Dendritic cell treated with granulocyte-macrophage colony-stimulating factor and Interleukin-4, amounts not matched to agents 40 ng/mL and 50 ng/mL, for 4 days (primary cell): Measurements from ENCODE around the gene RIF1.

Experiments
- H3K27ac Mint-ChIP-seq: one replicate; pipeline ENCODE4 v1.8.0; 2022; ENCODE audit warnings: mild to moderate bottlenecking, mixed read lengths
- H3K27me3 Mint-ChIP-seq: one replicate; pipeline ENCODE4 v1.8.0; 2022; ENCODE audit warnings: mild to moderate bottlenecking, mixed read lengths
- H3K36me3 Mint-ChIP-seq: one replicate; pipeline ENCODE4 v1.8.0; 2022; ENCODE audit warnings: low read depth, mixed read lengths
- H3K4me1 Mint-ChIP-seq: one replicate; pipeline ENCODE4 v1.8.0; 2022; ENCODE audit warnings: low read depth, mixed read lengths
- H3K4me3 Mint-ChIP-seq: one replicate; pipeline ENCODE4 v1.8.0; 2022; ENCODE audit warnings: mild to moderate bottlenecking, moderate library complexity, mixed read lengths
- H3K9me3 Mint-ChIP-seq: one replicate; pipeline ENCODE4 v1.8.0; 2022; ENCODE audit warnings: mixed read lengths
- intact Hi-C: fragments of 100-400 bp; cut with micrococcal nuclease; formaldehyde crosslinking; loops from one replicate; pipeline ENCODE4 v1.15.0; 2022

Gene RIF1, protein sequence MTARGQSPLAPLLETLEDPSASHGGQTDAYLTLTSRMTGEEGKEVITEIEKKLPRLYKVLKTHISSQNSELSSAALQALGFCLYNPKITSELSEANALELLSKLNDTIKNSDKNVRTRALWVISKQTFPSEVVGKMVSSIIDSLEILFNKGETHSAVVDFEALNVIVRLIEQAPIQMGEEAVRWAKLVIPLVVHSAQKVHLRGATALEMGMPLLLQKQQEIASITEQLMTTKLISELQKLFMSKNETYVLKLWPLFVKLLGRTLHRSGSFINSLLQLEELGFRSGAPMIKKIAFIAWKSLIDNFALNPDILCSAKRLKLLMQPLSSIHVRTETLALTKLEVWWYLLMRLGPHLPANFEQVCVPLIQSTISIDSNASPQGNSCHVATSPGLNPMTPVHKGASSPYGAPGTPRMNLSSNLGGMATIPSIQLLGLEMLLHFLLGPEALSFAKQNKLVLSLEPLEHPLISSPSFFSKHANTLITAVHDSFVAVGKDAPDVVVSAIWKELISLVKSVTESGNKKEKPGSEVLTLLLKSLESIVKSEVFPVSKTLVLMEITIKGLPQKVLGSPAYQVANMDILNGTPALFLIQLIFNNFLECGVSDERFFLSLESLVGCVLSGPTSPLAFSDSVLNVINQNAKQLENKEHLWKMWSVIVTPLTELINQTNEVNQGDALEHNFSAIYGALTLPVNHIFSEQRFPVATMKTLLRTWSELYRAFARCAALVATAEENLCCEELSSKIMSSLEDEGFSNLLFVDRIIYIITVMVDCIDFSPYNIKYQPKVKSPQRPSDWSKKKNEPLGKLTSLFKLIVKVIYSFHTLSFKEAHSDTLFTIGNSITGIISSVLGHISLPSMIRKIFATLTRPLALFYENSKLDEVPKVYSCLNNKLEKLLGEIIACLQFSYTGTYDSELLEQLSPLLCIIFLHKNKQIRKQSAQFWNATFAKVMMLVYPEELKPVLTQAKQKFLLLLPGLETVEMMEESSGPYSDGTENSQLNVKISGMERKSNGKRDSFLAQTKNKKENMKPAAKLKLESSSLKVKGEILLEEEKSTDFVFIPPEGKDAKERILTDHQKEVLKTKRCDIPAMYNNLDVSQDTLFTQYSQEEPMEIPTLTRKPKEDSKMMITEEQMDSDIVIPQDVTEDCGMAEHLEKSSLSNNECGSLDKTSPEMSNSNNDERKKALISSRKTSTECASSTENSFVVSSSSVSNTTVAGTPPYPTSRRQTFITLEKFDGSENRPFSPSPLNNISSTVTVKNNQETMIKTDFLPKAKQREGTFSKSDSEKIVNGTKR (N-terminal part only)

GRCh38 chr2:151409601-151410484 is at the start of gene RIF1:
TSS of gene RIF1 (plus strand) at chr2:151409902. CDS start at chr2:151410424, 522 bp downstream.
- Mint-ChIP-seq H3K36me3 (peaks cover 41% of the 10 kb centered on the region), H3K4me3 (peak within 1 kb of the TSS; percentile 99), H3K9me3 (no peaks in the 10 kb centered on the region), H3K4me1 (peaks cover 17% of the 10 kb centered on the region), H3K27me3 (no peaks in the 10 kb centered on the region), H3K27ac (peak within 1 kb of the TSS; percentile 97)
- intact Hi-C loops: loop anchor here (1.0 to 5.0 kb wide), 3 partner anchors 48 to 149 kb away; partner anchors contain the start of gene RBM43

GRCh38 chr2:151361674-151362370 is 47.9 kb upstream of the RIF1 start:
- peaks cover 30% of the 10 kb centered on the region for H3K4me1 Mint-ChIP-seq
- intact Hi-C loops: loop anchor here (5.0 kb wide), 1 partner anchor 50 kb away; no protein-coding TSS in a partner anchor
- no peaks in the 10 kb centered on the region for H3K27me3 Mint-ChIP-seq
- H3K4me3 Mint-ChIP-seq: no peak overlapping the region
- H3K27ac Mint-ChIP-seq: no peak overlapping the region
- no peaks in the 10 kb centered on the region for H3K36me3 Mint-ChIP-seq
- H3K9me3 Mint-ChIP-seq: no peaks in the 10 kb centered on the region

DNA sequence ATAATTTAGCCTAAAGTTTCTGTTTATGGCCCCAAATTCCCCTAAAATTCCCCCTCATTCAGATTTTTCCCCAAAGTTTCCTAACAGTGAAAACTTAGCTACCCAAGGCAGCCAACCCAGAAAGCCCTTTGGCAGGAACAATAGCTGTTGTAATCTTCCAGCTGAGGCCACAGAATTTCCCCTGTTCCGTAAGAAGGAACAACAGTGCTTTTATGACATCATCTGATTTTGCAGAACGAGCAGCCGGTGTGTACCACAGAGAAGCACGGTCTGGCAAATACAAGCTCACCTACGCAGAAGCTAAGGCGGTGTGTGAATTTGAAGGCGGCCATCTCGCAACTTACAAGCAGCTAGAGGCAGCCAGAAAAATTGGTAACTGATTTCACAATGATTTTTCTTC is 46.0 kb upstream of the RIF1 start:
- intact Hi-C loops: loop anchor here (5.0 kb wide), 1 partner anchor 49 kb away; no protein-coding TSS in a partner anchor
- Mint-ChIP-seq H3K27ac (peak overlapping the region; percentile 81), H3K36me3 (no peaks in the 10 kb centered on the region), H3K4me1 (peaks cover 22% of the 10 kb centered on the region), H3K4me3 (peak overlapping the region; percentile 41), H3K27me3 (no peaks in the 10 kb centered on the region), H3K9me3 (no peaks in the 10 kb centered on the region)

DNA sequence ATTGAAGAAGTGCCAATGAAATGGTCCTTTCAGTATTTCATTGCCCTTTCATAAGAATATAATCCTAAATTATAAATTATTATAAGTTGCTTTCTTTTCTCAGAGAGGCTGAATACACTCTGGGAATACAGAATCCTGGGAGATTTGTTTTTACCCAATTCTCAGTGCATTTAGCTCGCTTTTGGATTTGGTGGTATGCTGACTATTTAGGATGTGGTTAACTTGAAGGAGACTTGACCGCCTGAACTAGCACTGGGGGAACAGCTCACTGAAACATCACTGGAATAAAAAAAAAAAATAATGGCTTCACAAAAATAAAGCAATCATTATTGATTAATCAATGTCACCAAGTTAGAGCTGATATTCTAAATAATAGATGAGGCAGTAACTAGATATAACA is 42.1 kb upstream of the RIF1 start:
- intact Hi-C loops: no loop called here
- Mint-ChIP-seq H3K36me3 (peaks cover 5% of the 10 kb centered on the region), H3K4me1 (peaks cover 11% of the 10 kb centered on the region)

DNA sequence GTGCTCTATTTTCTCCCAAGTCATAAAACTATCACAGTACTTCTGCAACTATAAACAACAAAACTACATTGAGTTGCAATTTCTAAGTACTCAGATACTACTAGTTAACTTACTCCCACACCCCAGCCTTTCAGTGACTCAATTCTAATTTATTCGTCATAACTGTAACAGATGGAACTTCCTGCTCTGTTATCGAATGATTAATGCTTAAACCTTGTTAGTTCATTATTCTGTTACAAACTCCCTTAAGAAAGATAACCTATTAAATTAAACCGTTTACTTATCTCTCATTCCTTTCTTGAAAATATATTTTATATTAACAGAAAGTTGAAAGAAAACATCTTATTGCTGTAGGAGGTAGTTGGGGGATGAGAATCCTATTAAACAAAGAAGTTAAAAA is 35.3 kb upstream of the RIF1 start:
- Mint-ChIP-seq H3K9me3 (no peaks in the 10 kb centered on the region), H3K27me3 (no peaks in the 10 kb centered on the region), H3K36me3 (peaks cover 5% of the 10 kb centered on the region), H3K4me3 (no peak overlapping the region), H3K4me1 (peaks cover 7% of the 10 kb centered on the region), H3K27ac (peak overlapping the region; percentile 8)
- intact Hi-C loops: no loop called here

More for the DNA sequence above, 42.1 kb upstream of the RIF1 start:
- H3K4me3 Mint-ChIP-seq: no peak overlapping the region
- no peaks in the 10 kb centered on the region for H3K9me3 Mint-ChIP-seq
- H3K27me3 Mint-ChIP-seq: no peaks in the 10 kb centered on the region
- H3K27ac Mint-ChIP-seq: no peak overlapping the region

DNA sequence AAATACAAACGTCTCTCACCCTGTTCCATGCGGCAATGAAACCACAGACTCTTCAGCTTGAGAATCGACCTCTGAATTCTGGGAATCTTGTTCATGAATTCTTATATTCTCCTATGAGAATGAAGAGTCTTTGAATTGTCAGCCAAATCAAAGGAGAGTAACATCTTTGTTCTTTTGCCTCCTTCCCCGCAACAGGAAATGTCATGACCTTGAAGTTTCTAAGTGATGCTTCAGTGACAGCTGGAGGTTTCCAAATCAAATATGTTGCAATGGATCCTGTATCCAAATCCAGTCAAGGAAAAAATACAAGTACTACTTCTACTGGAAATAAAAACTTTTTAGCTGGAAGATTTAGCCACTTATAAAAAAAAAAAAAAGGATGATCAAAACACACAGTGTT is 30.5 kb upstream of the RIF1 start:
- H3K27me3 Mint-ChIP-seq: no peaks in the 10 kb centered on the region
- H3K4me3 Mint-ChIP-seq: no peak overlapping the region
- intact Hi-C loops: no loop called here
- H3K4me1 Mint-ChIP-seq: peaks cover 9% of the 10 kb centered on the region
- no peaks in the 10 kb centered on the region for H3K36me3 Mint-ChIP-seq
- no peak overlapping the region for H3K27ac Mint-ChIP-seq
- no peaks in the 10 kb centered on the region for H3K9me3 Mint-ChIP-seq

DNA sequence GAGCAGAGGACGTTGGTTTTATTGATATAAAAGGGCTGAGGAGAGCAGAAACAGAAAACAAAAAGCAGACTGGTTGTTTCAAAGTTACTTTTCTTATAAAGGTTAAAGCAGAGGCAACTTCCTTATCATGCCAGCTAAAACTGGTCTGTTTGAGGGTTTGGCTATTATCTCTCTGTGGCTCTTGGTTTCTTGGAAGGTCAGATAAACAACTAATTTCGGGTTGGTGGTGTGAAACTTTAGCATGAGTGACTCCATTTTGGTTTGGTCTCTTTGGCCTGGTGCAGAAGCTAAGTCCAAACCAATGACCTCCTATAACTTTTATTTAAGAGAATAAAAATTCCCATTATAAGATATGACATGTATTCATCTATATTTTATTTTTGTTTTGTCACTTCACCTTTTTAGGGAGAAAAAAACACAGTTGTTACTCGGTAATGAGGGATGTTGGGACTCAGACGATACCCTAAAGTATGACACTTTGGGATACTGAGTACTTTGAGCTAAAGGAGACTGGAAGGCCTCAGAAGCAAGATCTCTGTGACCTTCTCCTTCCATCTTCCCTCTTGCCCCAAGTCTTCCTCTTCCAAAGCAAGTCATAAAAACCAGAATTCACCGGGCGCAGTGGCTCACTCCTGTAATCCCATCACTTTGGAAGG is 29.0 kb upstream of the RIF1 start:
- intact Hi-C loops: no loop called here
- Mint-ChIP-seq H3K36me3 (no peaks in the 10 kb centered on the region), H3K4me1 (peaks cover 4% of the 10 kb centered on the region), H3K27ac (no peak overlapping the region), H3K4me3 (no peak overlapping the region), H3K27me3 (no peaks in the 10 kb centered on the region), H3K9me3 (no peaks in the 10 kb centered on the region)

- Mint-ChIP-seq H3K27me3 (no peaks in the 10 kb centered on the region), H3K36me3 (no peaks in the 10 kb centered on the region), H3K27ac (no peak overlapping the region), H3K9me3 (no peaks in the 10 kb centered on the region), H3K4me1 (peaks cover 4% of the 10 kb centered on the region), H3K4me3 (no peak overlapping the region)
- intact Hi-C loops: no loop called here
These were observed 28.4 kb upstream of the RIF1 start for GRCh38 chr2:151381266-151381665.

DNA sequence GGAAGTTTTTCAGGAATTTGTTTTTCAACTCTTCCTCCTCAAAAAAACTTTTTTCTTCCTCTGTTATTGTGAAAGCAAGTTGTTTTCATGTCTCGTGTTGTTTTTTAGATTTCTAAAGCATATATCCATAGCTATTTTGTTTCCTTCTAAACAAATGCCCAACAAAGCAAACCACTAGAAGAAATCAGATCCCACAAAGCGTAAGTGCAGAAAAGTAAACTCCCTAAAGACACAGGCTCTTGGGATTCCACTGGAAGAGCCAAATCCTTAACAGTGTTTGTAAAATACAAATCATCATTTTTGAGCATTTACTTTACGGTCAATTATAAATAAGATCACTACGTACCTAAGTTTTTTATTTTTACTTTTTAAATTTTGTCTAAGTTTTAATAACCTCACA is 21.7 kb upstream of the RIF1 start:
- H3K4me1 Mint-ChIP-seq: peaks cover 6% of the 10 kb centered on the region
- intact Hi-C loops: no loop called here
- H3K27ac Mint-ChIP-seq: no peak overlapping the region
- H3K4me3 Mint-ChIP-seq: no peak overlapping the region
- H3K9me3 Mint-ChIP-seq: no peaks in the 10 kb centered on the region
- H3K27me3 Mint-ChIP-seq: no peaks in the 10 kb centered on the region
- no peaks in the 10 kb centered on the region for H3K36me3 Mint-ChIP-seq

- no peaks in the 10 kb centered on the region for H3K36me3 Mint-ChIP-seq
- H3K4me1 Mint-ChIP-seq: peaks cover 6% of the 10 kb centered on the region
- no peaks in the 10 kb centered on the region for H3K9me3 Mint-ChIP-seq
- no peak overlapping the region for H3K27ac Mint-ChIP-seq
- intact Hi-C loops: no loop called here
- H3K4me3 Mint-ChIP-seq: no peak overlapping the region
- no peaks in the 10 kb centered on the region for H3K27me3 Mint-ChIP-seq
These were observed 18.3 kb upstream of the RIF1 start for GRCh38 chr2:151391436-151391835.

DNA sequence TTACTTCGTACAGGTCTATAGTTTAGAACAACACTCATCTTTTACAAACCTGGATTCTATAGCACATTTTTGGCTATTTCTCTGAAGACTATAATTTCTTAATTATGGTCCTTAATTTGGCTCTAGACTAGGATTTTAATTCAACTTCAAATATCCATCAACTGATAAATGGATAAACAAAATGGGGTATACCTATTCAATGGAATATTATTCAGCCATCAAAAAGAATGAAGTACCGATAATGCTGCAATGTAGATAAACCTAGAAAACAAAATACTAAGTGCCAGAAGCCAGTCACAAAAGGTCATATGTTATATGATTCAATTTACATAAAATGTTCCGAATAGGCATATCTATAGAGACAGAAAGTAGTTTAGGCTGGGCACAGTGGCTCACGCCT is 15.2 kb upstream of the RIF1 start:
- intact Hi-C loops: no loop called here

More for the DNA sequence above, 15.2 kb upstream of the RIF1 start:
- no peak overlapping the region for H3K27ac Mint-ChIP-seq
- peaks cover 6% of the 10 kb centered on the region for H3K4me1 Mint-ChIP-seq
- no peaks in the 10 kb centered on the region for H3K27me3 Mint-ChIP-seq
- no peaks in the 10 kb centered on the region for H3K9me3 Mint-ChIP-seq
- H3K4me3 Mint-ChIP-seq: no peak overlapping the region
- H3K36me3 Mint-ChIP-seq: no peaks in the 10 kb centered on the region
